Measurements from ENCODE around the gene DAAM1. TPM values are rescaled to one million over a fixed set of nuclear protein-coding genes. Genes with fewer than 3 reads are reported as not detected.
A peak's percentile ranks its signal among the peaks of the same experiment; 100 is the strongest.

The DAAM1 gene
- 10 to 100 TPM in 3 of 6 donors, 1 to 10 TPM in 3; 5.0 to 13.6 (median 10.2) TPM for polyA plus RNA-seq (ENCODE audit: low read depth in 6 of 6)

GRCh38 chr14:59188461-59189090, at the start of gene DAAM1:
Gene DAAM1 (plus strand): TSS chr14:59188667. CDS start chr14:59263478, 74,811 bp downstream.
- Mint-ChIP-seq H3K9me3 (no peaks in the 10 kb centered on the region), H3K4me3 (peak within 1 kb of the TSS; percentile 83 to 98 (median 94)), H3K27ac (peak within 1 kb of the TSS; percentile 86 to 94 (median 92)), H3K4me1 (peaks cover 21 to 28% (median 24%) of the 10 kb centered on the region in 3 donors), H3K36me3 (no peaks in the 10 kb centered on the region), H3K27me3 (peaks cover 0 to 16% (median 11%) of the 10 kb centered on the region in 3 donors)
- peak; percentile 94 for DNase-seq
- ATAC-seq (ENCODE audit: low read depth in 2 of 2) = peak; percentile 83 to 86

- H3K4me1 Mint-ChIP-seq = no peaks in the 10 kb centered on the region
- ATAC-seq (ENCODE audit: low read depth in 2 of 2) = no peak
These were observed 49.1 kb upstream of the DAAM1 start for GRCh38 chr14:59139324-59139723.

GRCh38 chr14:59140106-59140843, 48.2 kb upstream of the DAAM1 start:
- Mint-ChIP-seq H3K36me3 (no peaks in the 10 kb centered on the region), H3K9me3 (no peaks in the 10 kb centered on the region), H3K27me3 (peaks cover 0 to 8% (median 0%) of the 10 kb centered on the region in 3 donors), H3K27ac (no peak overlapping the region), H3K4me1 (no peaks in the 10 kb centered on the region), H3K4me3 (no peak overlapping the region)
- ATAC-seq (ENCODE audit: low read depth in 2 of 2) (no peak), DNase-seq (no peak)

More at GRCh38 chr14:59139324-59139723, 49.1 kb upstream of the DAAM1 start:
- DNase-seq = no peak
- H3K27ac Mint-ChIP-seq = no peak overlapping the region
- no peaks in the 10 kb centered on the region for H3K9me3 Mint-ChIP-seq
- no peak overlapping the region for H3K4me3 Mint-ChIP-seq
- H3K36me3 Mint-ChIP-seq = no peaks in the 10 kb centered on the region
- peaks cover 0 to 8% (median 7%) of the 10 kb centered on the region in 3 donors for H3K27me3 Mint-ChIP-seq

- Mint-ChIP-seq H3K36me3 (no peaks in the 10 kb centered on the region), H3K4me1 (peaks cover 31 to 34% (median 34%) of the 10 kb centered on the region in 3 donors), H3K4me3 (no peak overlapping the region), H3K9me3 (no peaks in the 10 kb centered on the region), H3K27ac (no peak overlapping the region), H3K27me3 (no peaks in the 10 kb centered on the region)
- no peak for ATAC-seq (ENCODE audit: low read depth in 2 of 2)
- no peak for DNase-seq
These were observed 42.0 kb upstream of the DAAM1 start for GRCh38 chr14:59146484-59146883.

GRCh38 chr14:59147007-59147406, 41.5 kb upstream of the DAAM1 start:
- DNase-seq (no peak), ATAC-seq (ENCODE audit: low read depth in 2 of 2) (no peak)
- Mint-ChIP-seq H3K9me3 (no peaks in the 10 kb centered on the region), H3K4me1 (peaks cover 31 to 39% (median 39%) of the 10 kb centered on the region in 3 donors), H3K27ac (peak overlapping the region in 1 of 6 donors; percentile 19), H3K27me3 (no peaks in the 10 kb centered on the region), H3K4me3 (no peak overlapping the region), H3K36me3 (no peaks in the 10 kb centered on the region)

GRCh38 chr14:59148334-59148900, 40.0 kb upstream of the DAAM1 start:
- peaks cover 31 to 43% (median 43%) of the 10 kb centered on the region in 3 donors for H3K4me1 Mint-ChIP-seq
- no peaks in the 10 kb centered on the region for H3K9me3 Mint-ChIP-seq
- ATAC-seq (ENCODE audit: low read depth in 2 of 2) (peak; percentile 76 to 83), DNase-seq (peak; percentile 21)
- H3K4me3 Mint-ChIP-seq = peak overlapping the region in 5 of 8 donors; percentile 0 to 74 (median 22)
- no peaks in the 10 kb centered on the region for H3K36me3 Mint-ChIP-seq
- no peaks in the 10 kb centered on the region for H3K27me3 Mint-ChIP-seq
- H3K27ac Mint-ChIP-seq = peak overlapping the region in 1 of 6 donors; percentile 25

GRCh38 chr14:59150990-59151389, 37.5 kb upstream of the DAAM1 start:
- Mint-ChIP-seq H3K4me3 (peak overlapping the region in 7 of 8 donors; percentile 2 to 71 (median 57)), H3K9me3 (no peaks in the 10 kb centered on the region), H3K36me3 (no peaks in the 10 kb centered on the region), H3K27ac (peak overlapping the region in 1 of 6 donors; percentile 43), H3K4me1 (peaks cover 44 to 59% (median 51%) of the 10 kb centered on the region in 3 donors), H3K27me3 (no peaks in the 10 kb centered on the region)
- ATAC-seq (ENCODE audit: low read depth in 2 of 2) (peak; percentile 83 to 90), DNase-seq (peak; percentile 42)

- no peak for ATAC-seq (ENCODE audit: low read depth in 2 of 2)
- H3K27ac Mint-ChIP-seq = peak overlapping the region in 1 of 6 donors; percentile 30
- peaks cover 0 to 10% (median 0%) of the 10 kb centered on the region in 3 donors for H3K27me3 Mint-ChIP-seq
- peaks cover 0 to 6% (median 3%) of the 10 kb centered on the region in 7 donors for H3K9me3 Mint-ChIP-seq
- H3K36me3 Mint-ChIP-seq = no peaks in the 10 kb centered on the region
- DNase-seq = no peak
- peak overlapping the region in 5 of 8 donors; percentile 25 to 60 (median 30) for H3K4me3 Mint-ChIP-seq
- H3K4me1 Mint-ChIP-seq = peaks cover 32 to 46% (median 39%) of the 10 kb centered on the region in 3 donors
These were observed 34.1 kb upstream of the DAAM1 start for GRCh38 chr14:59154373-59154772.

- Mint-ChIP-seq H3K4me3 (no peak overlapping the region), H3K27ac (peak overlapping the region in 1 of 6 donors; percentile 80), H3K9me3 (peaks cover 0 to 6% (median 3%) of the 10 kb centered on the region in 7 donors), H3K27me3 (peaks cover 0 to 17% (median 0%) of the 10 kb centered on the region in 3 donors), H3K4me1 (peaks cover 19 to 31% (median 24%) of the 10 kb centered on the region in 3 donors), H3K36me3 (no peaks in the 10 kb centered on the region)
- ATAC-seq (ENCODE audit: low read depth in 2 of 2) (no peak), DNase-seq (no peak)
These were observed 32.6 kb upstream of the DAAM1 start for GRCh38 chr14:59155886-59156285.

GRCh38 chr14:59159169-59159568, 29.3 kb upstream of the DAAM1 start:
- ATAC-seq (ENCODE audit: low read depth in 2 of 2) (no peak), DNase-seq (no peak)
- H3K4me1 Mint-ChIP-seq = peaks cover 8 to 18% (median 9%) of the 10 kb centered on the region in 3 donors
- peaks cover 0 to 6% (median 3%) of the 10 kb centered on the region in 7 donors for H3K9me3 Mint-ChIP-seq
- no peak overlapping the region for H3K27ac Mint-ChIP-seq
- no peak overlapping the region for H3K4me3 Mint-ChIP-seq
- H3K27me3 Mint-ChIP-seq = peaks cover 3 to 29% (median 8%) of the 10 kb centered on the region in 3 donors
- H3K36me3 Mint-ChIP-seq = no peaks in the 10 kb centered on the region

GRCh38 chr14:59160506-59160905, 28.0 kb upstream of the DAAM1 start:
- peaks cover 7 to 33% (median 12%) of the 10 kb centered on the region in 3 donors for H3K27me3 Mint-ChIP-seq
- H3K9me3 Mint-ChIP-seq = peaks cover 0 to 6% (median 3%) of the 10 kb centered on the region in 7 donors
- H3K4me3 Mint-ChIP-seq = no peak overlapping the region
- no peak overlapping the region for H3K27ac Mint-ChIP-seq
- H3K36me3 Mint-ChIP-seq = no peaks in the 10 kb centered on the region
- DNase-seq (no peak), ATAC-seq (ENCODE audit: low read depth in 2 of 2) (no peak)
- H3K4me1 Mint-ChIP-seq = peaks cover 0 to 7% (median 0%) of the 10 kb centered on the region in 3 donors

GRCh38 chr14:59161561-59162175, 26.8 kb upstream of the DAAM1 start:
- Mint-ChIP-seq H3K36me3 (no peaks in the 10 kb centered on the region), H3K9me3 (peaks cover 0 to 6% (median 3%) of the 10 kb centered on the region in 7 donors), H3K27me3 (peaks cover 7 to 33% (median 12%) of the 10 kb centered on the region in 3 donors), H3K4me3 (no peak overlapping the region), H3K27ac (no peak overlapping the region), H3K4me1 (peaks cover 0 to 8% (median 0%) of the 10 kb centered on the region in 3 donors)
- DNase-seq (no peak), ATAC-seq (ENCODE audit: low read depth in 2 of 2) (no peak)

GRCh38 chr14:59166258-59166657, 22.2 kb upstream of the DAAM1 start:
- H3K9me3 Mint-ChIP-seq = peaks cover 0 to 6% (median 2%) of the 10 kb centered on the region in 7 donors
- DNase-seq (no peak), ATAC-seq (ENCODE audit: low read depth in 2 of 2) (no peak)
- H3K4me1 Mint-ChIP-seq = peaks cover 0 to 8% (median 0%) of the 10 kb centered on the region in 3 donors
- peak overlapping the region in 1 of 6 donors; percentile 79 for H3K27ac Mint-ChIP-seq
- no peaks in the 10 kb centered on the region for H3K36me3 Mint-ChIP-seq
- peaks cover 7 to 18% (median 13%) of the 10 kb centered on the region in 3 donors for H3K27me3 Mint-ChIP-seq
- no peak overlapping the region for H3K4me3 Mint-ChIP-seq

Data from naive B cell (primary cell).